H1 (cell line): Measurements from ENCODE around the gene CAMTA2. TPM values are rescaled to one million over a fixed set of nuclear protein-coding genes. Genes with fewer than 3 reads are reported as not detected.

Experiments
- CTCF ChIA-PET: fragments of 300-600 bp; sonication (Branson Sonifier 250); formaldehyde crosslinking; loops from one replicate; lab custom pipeline; 2021; ENCODE audit not compliant: partially characterized antibody; lab: Charles Lee
- POLR2A ChIA-PET: fragments of 300-600 bp; sonication (Branson Sonifier 250); formaldehyde crosslinking; loops from one replicate; lab custom pipeline; 2021; ENCODE audit warnings: inconsistent platforms; ENCODE audit not compliant: partially characterized antibody; lab: Charles Lee
- DNase-seq, 2 experiments: peaks; one replicate each; pipeline versions ENCODE4 v3.0.0 to v3.0.0-alpha.2; 2010 to 2022; ENCODE audit warnings: low spot score in 2 of 2, low read depth in 1 of 2, mixed read lengths in 1 of 2
- FAIRE-seq: peaks from 2 replicates; lab custom pipeline; 2011; peaks lifted over from hg19 to GRCh38; lab: Jason Lieb, UNC
- H2AFZ ChIP-seq: 2 replicates; pipeline ENCODE4 v1.8.1; 2012; ENCODE audit warnings: low read length, inconsistent platforms
- H2AK5ac ChIP-seq: 2 replicates; pipeline ENCODE4 v1.6.1; 2013; ENCODE audit warnings: low read depth, low read length
- H2BK120ac ChIP-seq: replicated peaks from 2 replicates; pipeline ENCODE3; 2013; ENCODE audit warnings: low read depth, low read length, inconsistent platforms
- H2BK12ac ChIP-seq: 2 replicates; pipeline ENCODE4 v1.6.1; 2013; ENCODE audit warnings: low read depth, low read length
- H2BK15ac ChIP-seq: 2 replicates; pipeline ENCODE4 v1.6.1; 2013; ENCODE audit warnings: low read length
- H2BK20ac ChIP-seq: 2 replicates; pipeline ENCODE4 v1.6.1; 2013; ENCODE audit warnings: low read length
- H2BK5ac ChIP-seq: 2 replicates; pipeline ENCODE4 v1.6.1; 2013; ENCODE audit warnings: low read depth, low read length
- H3K14ac ChIP-seq: 2 replicates; pipeline ENCODE4 v1.6.1; 2013; ENCODE audit warnings: inconsistent platforms; ENCODE audit not compliant: insufficient read length
- H3K18ac ChIP-seq: 2 replicates; pipeline ENCODE4 v1.6.1; 2013; ENCODE audit warnings: low read length; ENCODE audit errors: extremely low read depth
- H3K23ac ChIP-seq: 2 replicates; pipeline ENCODE4 v1.6.1; 2013; ENCODE audit warnings: inconsistent platforms; ENCODE audit not compliant: insufficient read length
- H3K23me2 ChIP-seq: 2 replicates; pipeline ENCODE4 v1.6.1; 2013; ENCODE audit warnings: low read depth, low read length
- H3K27ac ChIP-seq: 2 replicates; pipeline ENCODE4 v1.6.1; 2011; ENCODE audit warnings: low read depth, low read length, inconsistent platforms
- H3K27me3 ChIP-seq, 4 experiments: replicated peaks in 1 of 4; 1 replicate in 1 of 4; 2 replicates in 3 of 4; pipeline versions ENCODE4 v1.6.1 to v1.8.1; 2011 to 2013; ENCODE audit warnings: low read length in 3 of 4, mild to moderate bottlenecking in 3 of 4, inconsistent platforms in 2 of 4, mixed read lengths in 2 of 4, moderate library complexity in 1 of 4; ENCODE audit not compliant: control insufficient read depth in 3 of 4, insufficient read depth in 3 of 4; ENCODE audit errors: extremely low read depth in 1 of 4
- H3K36me3 ChIP-seq, 4 experiments: 2 replicates each; pipeline versions ENCODE4 v1.6.1 to v1.8.1; 2011 to 2013; ENCODE audit warnings: mild to moderate bottlenecking in 4 of 4, low read length in 3 of 4, moderate library complexity in 2 of 4, control low read depth in 1 of 4, inconsistent platforms in 1 of 4; ENCODE audit not compliant: insufficient read depth in 4 of 4, control insufficient read depth in 2 of 4
- H3K4ac ChIP-seq: replicated peaks from 2 replicates; pipeline ENCODE3; 2013; ENCODE audit warnings: low read length, low read depth, mixed read lengths, inconsistent platforms; ENCODE audit not compliant: insufficient read length
- H3K4me1 ChIP-seq, 4 experiments: replicated peaks in 1 of 4; 1 replicate in 1 of 4; 2 replicates in 3 of 4; pipeline versions ENCODE4 v1.6.1 to v1.8.1; 2011 to 2013; ENCODE audit warnings: low read length in 3 of 4, inconsistent platforms in 2 of 4, mixed read lengths in 1 of 4; ENCODE audit not compliant: insufficient read depth in 4 of 4, control insufficient read depth in 3 of 4
- H3K4me2 ChIP-seq, 2 experiments: 2 replicates each; pipeline versions ENCODE4 v1.6.1 to v1.8.1; 2011 to 2013; ENCODE audit warnings: low read depth in 2 of 2, low read length in 2 of 2, control low read depth in 1 of 2, inconsistent platforms in 1 of 2, mild to moderate bottlenecking in 1 of 2; ENCODE audit not compliant: insufficient read depth in 1 of 2
- H3K4me3 ChIP-seq, 4 experiments: fragments of 200-600, 300-600 bp in 1 of 4; sonication (generic), shearing (Covaris generic), sonication (Bioruptor Twin) in 1 of 4; 2 replicates each; pipeline versions ENCODE4 v1.5.1 to v1.8.1; 2011 to 2016; ENCODE audit warnings: low read length in 4 of 4, low read depth in 3 of 4, control low read depth in 2 of 4, inconsistent platforms in 2 of 4, mild to moderate bottlenecking in 2 of 4, mixed read lengths in 1 of 4, moderate library complexity in 1 of 4; ENCODE audit not compliant: insufficient read depth in 2 of 4; ENCODE audit errors: extremely low read depth in 1 of 4
- H3K56ac ChIP-seq: replicated peaks from 2 replicates; pipeline ENCODE3; 2013; ENCODE audit warnings: low read depth, mild to moderate bottlenecking, mixed read lengths, low read length, inconsistent platforms; ENCODE audit not compliant: insufficient read length
- H3K79me1 ChIP-seq: 2 replicates; pipeline ENCODE4 v1.6.1; 2013; ENCODE audit warnings: low read depth, low read length, control low read depth
- H3K79me2 ChIP-seq, 2 experiments: 2 replicates each; pipeline versions ENCODE4 v1.6.1 to v1.8.1; 2012 to 2013; ENCODE audit warnings: low read length in 2 of 2, mild to moderate bottlenecking in 2 of 2, inconsistent platforms in 1 of 2; ENCODE audit not compliant: insufficient read depth in 2 of 2, control insufficient read depth in 1 of 2
- H3K9ac ChIP-seq, 4 experiments: replicated peaks in 1 of 4; 1 replicate in 1 of 4; 2 replicates in 3 of 4; pipeline versions ENCODE4 v1.6.1 to v1.8.1; 2011 to 2013; ENCODE audit warnings: low read depth in 3 of 4, low read length in 3 of 4, control low read depth in 2 of 4, mild to moderate bottlenecking in 2 of 4, moderate library complexity in 2 of 4, inconsistent platforms in 1 of 4; ENCODE audit errors: extremely low read depth in 1 of 4
- H3K9me3 ChIP-seq, 2 experiments: 2 replicates each; pipeline versions ENCODE4 v1.6.1 to v1.8.1; 2012 to 2013; ENCODE audit warnings: mild to moderate bottlenecking in 2 of 2, moderate library complexity in 2 of 2, control low read depth in 1 of 2, inconsistent platforms in 1 of 2, low read depth in 1 of 2, low read length in 1 of 2, mixed read lengths in 1 of 2; ENCODE audit not compliant: insufficient read depth in 2 of 2
- H4K20me1 ChIP-seq, 2 experiments: replicated peaks in 1 of 2; 2 replicates each; pipeline versions ENCODE3 to v1.8.1; 2011 to 2013; ENCODE audit warnings: inconsistent platforms in 2 of 2, low read length in 2 of 2, mild to moderate bottlenecking in 1 of 2; ENCODE audit not compliant: insufficient read depth in 2 of 2, control insufficient read depth in 1 of 2
- H4K5ac ChIP-seq: 2 replicates; pipeline ENCODE4 v1.6.1; 2013; ENCODE audit warnings: low read length, low read depth, mixed read lengths, inconsistent platforms; ENCODE audit not compliant: insufficient read length
- H4K8ac ChIP-seq: 2 replicates; pipeline ENCODE4 v1.8.0; 2013; ENCODE audit warnings: mild to moderate bottlenecking, moderate library complexity, low read length, inconsistent platforms; ENCODE audit not compliant: insufficient read depth; ENCODE audit errors: extremely low read depth
- H4K91ac ChIP-seq: replicated peaks from 2 replicates; pipeline ENCODE3; 2013; ENCODE audit warnings: low read length, mixed read lengths, inconsistent platforms; ENCODE audit not compliant: insufficient read length
- BCL11A ChIP-seq, 2 experiments: IDR thresholded peaks; one replicate each; pipeline ENCODE4 v1.6.1; 2011; ENCODE audit warnings: low read depth in 2 of 2, low read length in 2 of 2, mild to moderate bottlenecking in 2 of 2
- CEBPB ChIP-seq: IDR thresholded peaks from 2 replicates; pipeline ENCODE4 v1.6.1; 2012; ENCODE audit warnings: low read depth, low read length
- CHD1 ChIP-seq: IDR thresholded peaks from 2 replicates; pipeline ENCODE4 v1.6.1; 2012; ENCODE audit warnings: low read depth, low read length, improper control_type of control experiment
- CTBP2 ChIP-seq: IDR thresholded peaks from 2 replicates; pipeline ENCODE4 v1.7.0; 2011; ENCODE audit warnings: borderline replicate concordance, mild to moderate bottlenecking, moderate library complexity, mixed read lengths, low read length; ENCODE audit not compliant: insufficient read depth, insufficient read length
- EGR1 ChIP-seq: IDR thresholded peaks from 2 replicates; pipeline ENCODE4 v1.6.1; 2011; ENCODE audit warnings: low read depth, low read length, borderline replicate concordance
- GTF2F1 ChIP-seq: IDR thresholded peaks from 2 replicates; pipeline ENCODE4 v1.6.1; 2012; ENCODE audit warnings: low read depth, low read length, improper control_type of control experiment, borderline replicate concordance
- SAP30 ChIP-seq: fragments of 300-600 bp; sonication (generic); IDR thresholded peaks from 2 replicates; pipeline ENCODE4 v1.7.1; 2012; ENCODE audit warnings: low read length, moderate library complexity, mild to moderate bottlenecking, inconsistent platforms; ENCODE audit not compliant: insufficient read depth, insufficient replicate concordance
- SP4 ChIP-seq: IDR thresholded peaks from 2 replicates; pipeline ENCODE4 v1.6.1; 2012; ENCODE audit warnings: low read length, inconsistent platforms
- WGBS, 2 experiments: shearing (Covaris generic) in 1 of 2; methylation state at CpG; one replicate each; pipeline versions ENCODE4 v1.1.6 to v1.1.7; 2013 to 2015; ENCODE audit warnings: low lambda C conversion rate in 2 of 2, mixed read lengths in 2 of 2, inconsistent platforms in 1 of 2, low coverage in 1 of 2, missing lambda C conversion rate in 1 of 2; ENCODE audit not compliant: insufficient replicate concordance in 2 of 2, insufficient coverage in 1 of 2, insufficient read length in 1 of 2; ENCODE audit errors: extremely low coverage in 1 of 2, missing lambda C conversion rate in 1 of 2; 5-methylcytosine and 5-hydroxymethylcytosine counted together
- polyA plus RNA-seq, 7 experiments: library from polyadenylated mRNA; depleted of rRNA in 3 of 7; stranded (reverse) in 5 of 7; unstranded in 2 of 7; fragments of >200 nt in 5 of 7; fragments of 200-250 nt in 2 of 7; gene quantifications; 1 replicate in 5 of 7; 2 replicates in 1 of 7; 4 replicates in 1 of 7; pipeline versions ENCODE4 v1.2.1 to v1.2.3, GENCODE V29; 2011 to 2013; ENCODE audit warnings: missing spikeins in 2 of 7, mixed read lengths in 2 of 7
- total RNA-seq: library from RNA; stranded (reverse); fragmentation: NEBNext Ultra II Directional; extraction: Animal tissue kit (Norgen Biotek cat#: 25700); gene quantifications from 2 replicates; pipeline ENCODE4 v1.2.1, GENCODE V29; 2021
- TF ChIP-seq, protein P1 (sequence below): IDR thresholded peaks from 2 replicates; pipeline ENCODE4 v1.6.1; 2012; ENCODE audit warnings: inconsistent platforms

CAMTA2 gene
- total and polyA plus RNA-seq, 2 of the 8 experiments (the other 6 are each of a cell fraction or from before 2014, with no cell fraction given): 5.5 to 12.0 TPM

- Histone ChIP-seq H3K79me2 (peaks cover 0 to 16% of the 10 kb centered on the region in 2 experiments; a peak in 2 of 4 replicates), H3K9ac (peak within 1 kb of the TSS; percentile 86 to 98 (median 92)), H2BK20ac (peak within 1 kb of the TSS; percentile 48; the same call in 1 of the 2 replicates), H3K4ac (peak within 1 kb of the TSS; percentile 76), H3K4me3 (peak within 1 kb of the TSS; percentile 71 to 90 (median 85)), H2AK5ac (peak within 1 kb of the TSS; percentile 75), H2BK120ac (no peak within 1 kb of the TSS), H3K36me3 (peaks cover 0 to 11% (median 0%) of the 10 kb centered on the region in 4 experiments; a peak in 1 of 8 replicates), H4K91ac (peak within 1 kb of the TSS; percentile 97), H3K9me3 (no peaks in the 10 kb centered on the region), H3K4me1 (peaks cover 2 to 16% (median 9%) of the 10 kb centered on the region in 4 experiments), H2BK15ac (peak within 1 kb of the TSS; percentile 99; the same call in 1 of the 2 replicates), H3K79me1 (peaks cover 3% of the 10 kb centered on the region; the same call in 1 of the 2 replicates), H3K23me2 (peaks cover 19% of the 10 kb centered on the region; the same call in 1 of the 2 replicates), H3K56ac (peak within 1 kb of the TSS; percentile 83), H4K20me1 (peaks cover 2 to 6% of the 10 kb centered on the region in 2 experiments), H2BK12ac (peak within 1 kb of the TSS; percentile 99), H4K8ac (peak within 1 kb of the TSS; percentile 97), H3K27me3 (peaks cover 0 to 4% (median 2%) of the 10 kb centered on the region in 4 experiments; a peak in 3 of 7 replicates), H3K23ac (no peak within 1 kb of the TSS), H2BK5ac (peak within 1 kb of the TSS; percentile 99), H3K4me2 (peak within 1 kb of the TSS; percentile 92 to 99), H3K27ac (peak within 1 kb of the TSS; percentile 96), H4K5ac (peak within 1 kb of the TSS; percentile 95), H3K14ac (peak within 1 kb of the TSS; percentile 29), H3K18ac (peak within 1 kb of the TSS; percentile 100), H2AFZ (no peak within 1 kb of the TSS)
- 3% methylated on average over 65 of the region's 66 CpGs; no CpG with 5 or more reads in 1 of the 2 experiments for WGBS, 2 experiments
- ChIA-PET POLR2A (interaction anchor here (0.7 to 32.4 kb wide), 23 partner anchors 11 to 185 kb away, joined by 3 to 987 read pairs (median 4); partner anchors contain the start of genes C17orf107, CAMTA2, ENO3 and INCA1), CTCF (interaction anchor here (0.6 to 7.3 kb wide), 10 partner anchors 10 to 197 kb away, joined by 3 to 41 read pairs (median 5); partner anchors contain the start of genes ENO3, PFN1 and SLC25A11)
- no peak for FAIRE-seq
- DNase-seq: peak; percentile 90 to 98
- TF ChIP-seq EGR1 (peak; percentile 85; the same call in 1 of the 2 replicates), CHD1 (no peak; the same call in 1 of the 2 replicates), SP4 (no peak), GTF2F1 (peak; percentile 63; the same call in 1 of the 2 replicates), BCL11A (IDR thresholded peaks at IDR 0.05; ENCODE audit: low read depth in 2 of 2, low read length in 2 of 2) (no peak), CTBP2 (no peak), CEBPB (no peak), SAP30 (peak; percentile 81)
- TF ChIP-seq, protein P1, sequence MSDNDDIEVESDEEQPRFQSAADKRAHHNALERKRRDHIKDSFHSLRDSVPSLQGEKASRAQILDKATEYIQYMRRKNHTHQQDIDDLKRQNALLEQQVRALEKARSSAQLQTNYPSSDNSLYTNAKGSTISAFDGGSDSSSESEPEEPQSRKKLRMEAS: peak; percentile 81
Measured at GRCh38 chr17:4967539-4968485, 19.7 kb downstream of the CAMTA2 start, which contains the start of gene SPAG7. Gene SPAG7 (minus strand): TSS chr17:4967817. CDS start chr17:4967804, 13 bp downstream.
